ENCODE results near the gene LINC00237.

DNA sequence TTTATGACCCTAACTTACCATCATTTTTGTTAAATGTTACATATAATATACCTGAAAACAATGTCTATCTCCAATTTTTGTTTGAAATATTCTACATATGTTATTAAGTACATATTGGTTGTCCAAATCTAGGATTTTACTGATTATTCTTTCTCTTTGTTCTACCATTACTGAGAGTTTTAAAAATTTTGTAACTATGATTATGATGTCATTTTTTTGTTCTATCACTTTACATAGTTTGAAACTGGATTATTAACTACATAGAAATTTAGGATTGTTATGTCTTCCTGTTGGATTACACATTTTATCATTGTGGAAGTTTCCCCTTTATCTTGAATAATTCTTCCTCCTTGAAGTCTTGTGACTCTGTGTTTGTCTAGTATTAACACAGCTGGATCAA is 41.2 kb downstream of the LINC00237 start:
- no peak for TF ChIP-seq CTCF (IDR thresholded peaks at IDR 0.05; ENCODE audit: insufficient read depth, low read length)
- TF ChIP-seq, protein P1, sequence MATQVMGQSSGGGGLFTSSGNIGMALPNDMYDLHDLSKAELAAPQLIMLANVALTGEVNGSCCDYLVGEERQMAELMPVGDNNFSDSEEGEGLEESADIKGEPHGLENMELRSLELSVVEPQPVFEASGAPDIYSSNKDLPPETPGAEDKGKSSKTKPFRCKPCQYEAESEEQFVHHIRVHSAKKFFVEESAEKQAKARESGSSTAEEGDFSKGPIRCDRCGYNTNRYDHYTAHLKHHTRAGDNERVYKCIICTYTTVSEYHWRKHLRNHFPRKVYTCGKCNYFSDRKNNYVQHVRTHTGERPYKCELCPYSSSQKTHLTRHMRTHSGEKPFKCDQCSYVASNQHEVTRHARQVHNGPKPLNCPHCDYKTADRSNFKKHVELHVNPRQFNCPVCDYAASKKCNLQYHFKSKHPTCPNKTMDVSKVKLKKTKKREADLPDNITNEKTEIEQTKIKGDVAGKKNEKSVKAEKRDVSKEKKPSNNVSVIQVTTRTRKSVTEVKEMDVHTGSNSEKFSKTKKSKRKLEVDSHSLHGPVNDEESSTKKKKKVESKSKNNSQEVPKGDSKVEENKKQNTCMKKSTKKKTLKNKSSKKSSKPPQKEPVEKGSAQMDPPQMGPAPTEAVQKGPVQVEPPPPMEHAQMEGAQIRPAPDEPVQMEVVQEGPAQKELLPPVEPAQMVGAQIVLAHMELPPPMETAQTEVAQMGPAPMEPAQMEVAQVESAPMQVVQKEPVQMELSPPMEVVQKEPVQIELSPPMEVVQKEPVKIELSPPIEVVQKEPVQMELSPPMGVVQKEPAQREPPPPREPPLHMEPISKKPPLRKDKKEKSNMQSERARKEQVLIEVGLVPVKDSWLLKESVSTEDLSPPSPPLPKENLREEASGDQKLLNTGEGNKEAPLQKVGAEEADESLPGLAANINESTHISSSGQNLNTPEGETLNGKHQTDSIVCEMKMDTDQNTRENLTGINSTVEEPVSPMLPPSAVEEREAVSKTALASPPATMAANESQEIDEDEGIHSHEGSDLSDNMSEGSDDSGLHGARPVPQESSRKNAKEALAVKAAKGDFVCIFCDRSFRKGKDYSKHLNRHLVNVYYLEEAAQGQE (IDR thresholded peaks at IDR 0.05; ENCODE audit: insufficient replicate concordance, low read depth) = no peak
- TF ChIP-seq POLR2AphosphoS5 (IDR thresholded peaks at IDR 0.05; ENCODE audit: low read depth) = no peak
- no peak for TF ChIP-seq GABPA (IDR thresholded peaks at IDR 0.05; ENCODE audit: low read depth)
